Muscle layer of duodenum (tissue), 2 donors: ENCODE measurements around the gene JAKMIP2.

ENCODE experiments used
- H3K27ac ChIP-seq: one replicate; pipeline ENCODE4 v1.7.0; 2013; ENCODE audit warnings: mild to moderate bottlenecking, low read length
- H3K27me3 ChIP-seq: one replicate; pipeline ENCODE4 v1.7.0; 2013; ENCODE audit warnings: low read depth, mild to moderate bottlenecking, control low read depth, low read length
- H3K36me3 ChIP-seq, 2 donors: one replicate each; pipeline ENCODE4 v1.7.0; 2013; ENCODE audit warnings: low read length in 2 of 2, control low read depth in 1 of 2, mild to moderate bottlenecking in 1 of 2; ENCODE audit not compliant: insufficient read depth in 2 of 2, control insufficient read depth in 1 of 2
- H3K4me1 ChIP-seq, 2 donors: one replicate each; pipeline ENCODE4 v1.7.0; 2013; ENCODE audit warnings: low read length in 2 of 2, mild to moderate bottlenecking in 2 of 2, control low read depth in 1 of 2, moderate library complexity in 1 of 2; ENCODE audit not compliant: insufficient read depth in 2 of 2, control insufficient read depth in 1 of 2
- H3K4me3 ChIP-seq, 2 donors: one replicate each; pipeline ENCODE4 v1.7.0; 2013; ENCODE audit warnings: low read length in 2 of 2, low read depth in 1 of 2, mild to moderate bottlenecking in 1 of 2
- H3K9me3 ChIP-seq, 2 donors: one replicate each; pipeline ENCODE4 v1.7.0; 2013; ENCODE audit warnings: low read length in 2 of 2, control low read depth in 1 of 2, mild to moderate bottlenecking in 1 of 2; ENCODE audit not compliant: control insufficient read depth in 1 of 2
- donor health status: healthy.

The JAKMIP2 gene

GRCh38 chr5:147544556-147544955 is 238.0 kb downstream of the JAKMIP2 start:
- Histone ChIP-seq H3K27ac (no peak overlapping the region), H3K4me3 (no peak overlapping the region)

GRCh38 chr5:147539053-147539452 is 243.5 kb downstream of the JAKMIP2 start:
- Histone ChIP-seq H3K4me1 (no peaks in the 10 kb centered on the region), H3K27ac (no peak overlapping the region), H3K4me3 (no peak overlapping the region)

More at GRCh38 chr5:147544556-147544955, 238.0 kb downstream of the JAKMIP2 start:
- Histone ChIP-seq H3K9me3 (no peaks in the 10 kb centered on the region), H3K27me3 (no peaks in the 10 kb centered on the region), H3K36me3 (no peaks in the 10 kb centered on the region), H3K4me1 (no peaks in the 10 kb centered on the region)

GRCh38 chr5:147538236-147538635 is 244.3 kb downstream of the JAKMIP2 start:
- Histone ChIP-seq H3K9me3 (no peaks in the 10 kb centered on the region), H3K27me3 (no peaks in the 10 kb centered on the region), H3K27ac (no peak overlapping the region), H3K36me3 (no peaks in the 10 kb centered on the region), H3K4me1 (no peaks in the 10 kb centered on the region), H3K4me3 (no peak overlapping the region)

More at GRCh38 chr5:147539053-147539452, 243.5 kb downstream of the JAKMIP2 start:
- H3K9me3 ChIP-seq, result no peaks in the 10 kb centered on the region
- no peaks in the 10 kb centered on the region for H3K27me3 ChIP-seq
- no peaks in the 10 kb centered on the region for H3K36me3 ChIP-seq
